ENCODE data around the gene CTF1.
"Not testable (repeated sequence)": the region's sequence is repeated elsewhere in the genome, so short reads cannot be mapped to it uniquely, and the experiment has no call there.

The CTF1 gene

GRCh38 chr16:30889721-30890120 is 6.7 kb upstream of the CTF1 start:
- H3K9me3 ChIP-seq (ENCODE audit: low read length), result no peaks in the 10 kb centered on the region
- peaks cover 16% of the 10 kb centered on the region for H3K4me1 ChIP-seq (ENCODE audit: insufficient read depth, low read length)
- peaks cover 38% of the 10 kb centered on the region for H3K36me3 ChIP-seq (ENCODE audit: insufficient read depth, low read length)
- H3K27me3 ChIP-seq (ENCODE audit: control insufficient read depth in 1 of 2, insufficient read depth in 2 of 2, low read length in 2 of 2), result no peaks in the 10 kb centered on the region
- H3K9ac ChIP-seq (ENCODE audit: low read length), result no peak overlapping the region
- no peak overlapping the region for H3K4me3 ChIP-seq (ENCODE audit: low read depth in 1 of 2, low read length in 2 of 2)
- no peak overlapping the region for H3K27ac ChIP-seq (ENCODE audit: low read depth, low read length)

- peaks cover 31% of the 10 kb centered on the region for H3K4me1 ChIP-seq (ENCODE audit: insufficient read depth, low read length)
- H3K36me3 ChIP-seq (ENCODE audit: insufficient read depth, low read length), result peaks cover 24% of the 10 kb centered on the region
- H3K9me3 ChIP-seq (ENCODE audit: low read length); H3K9ac ChIP-seq (ENCODE audit: low read length); H3K27ac ChIP-seq (ENCODE audit: low read depth, low read length); H3K4me3 ChIP-seq (ENCODE audit: low read depth in 1 of 2, low read length in 2 of 2); H3K27me3 ChIP-seq (ENCODE audit: control insufficient read depth in 1 of 2, insufficient read depth in 2 of 2, low read length in 2 of 2): not testable (repeated sequence)
Observed at GRCh38 chr16:30891043-30891823, 5.2 kb upstream of the CTF1 start.

- peaks cover 38% of the 10 kb centered on the region for H3K4me1 ChIP-seq (ENCODE audit: insufficient read depth, low read length)
- peaks cover 19% of the 10 kb centered on the region for H3K36me3 ChIP-seq (ENCODE audit: insufficient read depth, low read length)
- H3K9ac ChIP-seq (ENCODE audit: low read length), result peak overlapping the region; percentile 61
- no peaks in the 10 kb centered on the region for H3K27me3 ChIP-seq (ENCODE audit: control insufficient read depth in 1 of 2, insufficient read depth in 2 of 2, low read length in 2 of 2)
- H3K4me3 ChIP-seq (ENCODE audit: low read depth in 1 of 2, low read length in 2 of 2), result peak overlapping the region; percentile 57 to 62
- H3K9me3 ChIP-seq (ENCODE audit: low read length), result no peaks in the 10 kb centered on the region
- H3K27ac ChIP-seq (ENCODE audit: low read depth, low read length), result peak overlapping the region; percentile 81
Observed at GRCh38 chr16:30892670-30893416, 3.6 kb upstream of the CTF1 start.

GRCh38 chr16:30893417-30893743 is 3.0 kb upstream of the CTF1 start:
- peak overlapping the region; percentile 81 for H3K27ac ChIP-seq (ENCODE audit: low read depth, low read length)
- H3K4me1 ChIP-seq (ENCODE audit: insufficient read depth, low read length), result peaks cover 38% of the 10 kb centered on the region
- H3K9ac ChIP-seq (ENCODE audit: low read length), result peak overlapping the region; percentile 61
- H3K27me3 ChIP-seq (ENCODE audit: control insufficient read depth in 1 of 2, insufficient read depth in 2 of 2, low read length in 2 of 2), result no peaks in the 10 kb centered on the region
- H3K9me3 ChIP-seq (ENCODE audit: low read length), result no peaks in the 10 kb centered on the region
- H3K36me3 ChIP-seq (ENCODE audit: insufficient read depth, low read length), result peaks cover 19% of the 10 kb centered on the region
- peak overlapping the region; percentile 57 to 62 for H3K4me3 ChIP-seq (ENCODE audit: low read depth in 1 of 2, low read length in 2 of 2)

GRCh38 chr16:30893744-30894539 is 2.5 kb upstream of the CTF1 start, which contains the start of gene BCL7C:
Gene BCL7C (minus strand): TSS chr16:30894077. CDS start chr16:30893944, 133 bp downstream.
- Histone ChIP-seq H3K9me3 (ENCODE audit: low read length) (no peaks in the 10 kb centered on the region), H3K4me1 (ENCODE audit: insufficient read depth, low read length) (peaks cover 38% of the 10 kb centered on the region), H3K4me3 (ENCODE audit: low read depth in 1 of 2, low read length in 2 of 2) (peak within 1 kb of the TSS; percentile 57 to 62), H3K27me3 (ENCODE audit: control insufficient read depth in 1 of 2, insufficient read depth in 2 of 2, low read length in 2 of 2) (no peaks in the 10 kb centered on the region), H3K36me3 (ENCODE audit: insufficient read depth, low read length) (peaks cover 14% of the 10 kb centered on the region), H3K27ac (ENCODE audit: low read depth, low read length) (peak within 1 kb of the TSS; percentile 81), H3K9ac (ENCODE audit: low read length) (peak within 1 kb of the TSS; percentile 61)

GRCh38 chr16:30894540-30895368 is 1.7 kb upstream of the CTF1 start:
- Histone ChIP-seq H3K27me3 (ENCODE audit: control insufficient read depth in 1 of 2, insufficient read depth in 2 of 2, low read length in 2 of 2) (no peaks in the 10 kb centered on the region), H3K4me1 (ENCODE audit: insufficient read depth, low read length) (peaks cover 38% of the 10 kb centered on the region), H3K4me3 (ENCODE audit: low read depth in 1 of 2, low read length in 2 of 2) (peak overlapping the region; percentile 45 to 46), H3K9ac (ENCODE audit: low read length) (no peak overlapping the region), H3K36me3 (ENCODE audit: insufficient read depth, low read length) (peaks cover 11% of the 10 kb centered on the region), H3K27ac (ENCODE audit: low read depth, low read length) (peak overlapping the region; percentile 54), H3K9me3 (ENCODE audit: low read length) (no peaks in the 10 kb centered on the region)

GRCh38 chr16:30895627-30896260 is 670 bp upstream of the CTF1 start:
- Histone ChIP-seq H3K27ac (ENCODE audit: low read depth, low read length) (peak overlapping the region; percentile 95), H3K9ac (ENCODE audit: low read length) (peak overlapping the region; percentile 96), H3K9me3 (ENCODE audit: low read length) (no peaks in the 10 kb centered on the region), H3K4me3 (ENCODE audit: low read depth in 1 of 2, low read length in 2 of 2) (peak overlapping the region; percentile 72 to 84), H3K4me1 (ENCODE audit: insufficient read depth, low read length) (peaks cover 39% of the 10 kb centered on the region), H3K36me3 (ENCODE audit: insufficient read depth, low read length) (peaks cover 13% of the 10 kb centered on the region), H3K27me3 (ENCODE audit: control insufficient read depth in 1 of 2, insufficient read depth in 2 of 2, low read length in 2 of 2) (no peaks in the 10 kb centered on the region)

- Histone ChIP-seq H3K27me3 (ENCODE audit: control insufficient read depth in 1 of 2, insufficient read depth in 2 of 2, low read length in 2 of 2) (no peaks in the 10 kb centered on the region), H3K4me1 (ENCODE audit: insufficient read depth, low read length) (peaks cover 50% of the 10 kb centered on the region), H3K9ac (ENCODE audit: low read length) (peak overlapping the region; percentile 96), H3K27ac (ENCODE audit: low read depth, low read length) (peak overlapping the region; percentile 95), H3K9me3 (ENCODE audit: low read length) (no peaks in the 10 kb centered on the region), H3K4me3 (ENCODE audit: low read depth in 1 of 2, low read length in 2 of 2) (peak overlapping the region; percentile 72 to 84), H3K36me3 (ENCODE audit: insufficient read depth, low read length) (peaks cover 4% of the 10 kb centered on the region)
Observed at GRCh38 chr16:30896889-30897733, 697 bp downstream of the CTF1 start.

- H3K4me1 ChIP-seq (ENCODE audit: insufficient read depth, low read length), result peaks cover 37% of the 10 kb centered on the region
- H3K27me3 ChIP-seq (ENCODE audit: control insufficient read depth in 1 of 2, insufficient read depth in 2 of 2, low read length in 2 of 2), result no peaks in the 10 kb centered on the region
- H3K4me3 ChIP-seq (ENCODE audit: low read depth in 1 of 2, low read length in 2 of 2), result no peak overlapping the region
- H3K9ac ChIP-seq (ENCODE audit: low read length), result no peak overlapping the region
- H3K9me3 ChIP-seq (ENCODE audit: low read length), result no peaks in the 10 kb centered on the region
- peaks cover 4% of the 10 kb centered on the region for H3K36me3 ChIP-seq (ENCODE audit: insufficient read depth, low read length)
- H3K27ac ChIP-seq (ENCODE audit: low read depth, low read length), result no peak overlapping the region
Observed at GRCh38 chr16:30899794-30900193, 3.4 kb downstream of the CTF1 start.

- Histone ChIP-seq H3K9me3 (ENCODE audit: low read length) (no peaks in the 10 kb centered on the region), H3K36me3 (ENCODE audit: insufficient read depth, low read length) (peaks cover 4% of the 10 kb centered on the region), H3K27me3 (ENCODE audit: control insufficient read depth in 1 of 2, insufficient read depth in 2 of 2, low read length in 2 of 2) (no peaks in the 10 kb centered on the region), H3K4me3 (ENCODE audit: low read depth in 1 of 2, low read length in 2 of 2) (no peak overlapping the region), H3K27ac (ENCODE audit: low read depth, low read length) (no peak overlapping the region), H3K9ac (ENCODE audit: low read length) (no peak overlapping the region), H3K4me1 (ENCODE audit: insufficient read depth, low read length) (peaks cover 29% of the 10 kb centered on the region)
Observed at GRCh38 chr16:30900588-30900987, 4.2 kb downstream of the CTF1 start.
